Measurements from ENCODE around the gene ASPSCR1. TPM values are rescaled to one million over a fixed set of nuclear protein-coding genes. Genes with fewer than 3 reads are reported as not detected.

Gene ASPSCR1
- total and polyA plus RNA-seq, 2 of the 13 experiments (the other 11 are each of a cell fraction or from before 2014, with no cell fraction given): 274 to 314 TPM

GRCh38 chr17:82015311-82015971 is 38.0 kb downstream of the ASPSCR1 start (continued):
- TF ChIP-seq, protein P1, sequence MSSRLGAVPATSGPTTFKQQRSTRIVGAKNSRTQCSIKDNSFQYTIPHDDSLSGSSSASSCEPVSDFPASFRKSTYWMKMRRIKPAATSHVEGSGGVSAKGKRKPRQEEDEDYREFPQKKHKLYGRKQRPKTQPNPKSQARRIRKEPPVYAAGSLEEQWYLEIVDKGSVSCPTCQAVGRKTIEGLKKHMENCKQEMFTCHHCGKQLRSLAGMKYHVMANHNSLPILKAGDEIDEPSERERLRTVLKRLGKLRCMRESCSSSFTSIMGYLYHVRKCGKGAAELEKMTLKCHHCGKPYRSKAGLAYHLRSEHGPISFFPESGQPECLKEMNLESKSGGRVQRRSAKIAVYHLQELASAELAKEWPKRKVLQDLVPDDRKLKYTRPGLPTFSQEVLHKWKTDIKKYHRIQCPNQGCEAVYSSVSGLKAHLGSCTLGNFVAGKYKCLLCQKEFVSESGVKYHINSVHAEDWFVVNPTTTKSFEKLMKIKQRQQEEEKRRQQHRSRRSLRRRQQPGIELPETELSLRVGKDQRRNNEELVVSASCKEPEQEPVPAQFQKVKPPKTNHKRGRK (CRISPR knock-in tag; IDR thresholded peaks at IDR 0.05): no peak
- TF ChIP-seq PHF21A (CRISPR knock-in tag; IDR thresholded peaks at IDR 0.05): peak; percentile 33; the same call in 1 of the 2 replicates
- TF ChIP-seq PLRG1 (conservative IDR thresholded peaks at IDR 0.05): no peak
- TF ChIP-seq MLXIP (CRISPR knock-in tag; IDR thresholded peaks at IDR 0.05; ENCODE audit: borderline replicate concordance): peak; percentile 19; the same call in 1 of the 2 replicates
- 0 out of 2 replicates have a peak, but pooled peaks have one; percentile 44 for TF ChIP-seq TRAFD1 (CRISPR knock-in tag; IDR thresholded peaks at IDR 0.05; ENCODE audit: borderline replicate concordance)
- TF ChIP-seq ZSCAN25 (CRISPR knock-in tag; IDR thresholded peaks at IDR 0.05): no peak
- TF ChIP-seq NAIF1 (CRISPR knock-in tag; IDR thresholded peaks at IDR 0.05; ENCODE audit: borderline replicate concordance): no peak
- no peak for TF ChIP-seq REPIN1 (CRISPR knock-in tag; IDR thresholded peaks at IDR 0.05; ENCODE audit: borderline replicate concordance, low read depth)
- peak; percentile 71 for TF ChIP-seq NR2F6 (IDR thresholded peaks at IDR 0.05)
- peak; percentile 38; the same call in 1 of the 2 replicates for TF ChIP-seq NR2F6 (CRISPR knock-in tag; IDR thresholded peaks at IDR 0.05)
- TF ChIP-seq, protein P2, sequence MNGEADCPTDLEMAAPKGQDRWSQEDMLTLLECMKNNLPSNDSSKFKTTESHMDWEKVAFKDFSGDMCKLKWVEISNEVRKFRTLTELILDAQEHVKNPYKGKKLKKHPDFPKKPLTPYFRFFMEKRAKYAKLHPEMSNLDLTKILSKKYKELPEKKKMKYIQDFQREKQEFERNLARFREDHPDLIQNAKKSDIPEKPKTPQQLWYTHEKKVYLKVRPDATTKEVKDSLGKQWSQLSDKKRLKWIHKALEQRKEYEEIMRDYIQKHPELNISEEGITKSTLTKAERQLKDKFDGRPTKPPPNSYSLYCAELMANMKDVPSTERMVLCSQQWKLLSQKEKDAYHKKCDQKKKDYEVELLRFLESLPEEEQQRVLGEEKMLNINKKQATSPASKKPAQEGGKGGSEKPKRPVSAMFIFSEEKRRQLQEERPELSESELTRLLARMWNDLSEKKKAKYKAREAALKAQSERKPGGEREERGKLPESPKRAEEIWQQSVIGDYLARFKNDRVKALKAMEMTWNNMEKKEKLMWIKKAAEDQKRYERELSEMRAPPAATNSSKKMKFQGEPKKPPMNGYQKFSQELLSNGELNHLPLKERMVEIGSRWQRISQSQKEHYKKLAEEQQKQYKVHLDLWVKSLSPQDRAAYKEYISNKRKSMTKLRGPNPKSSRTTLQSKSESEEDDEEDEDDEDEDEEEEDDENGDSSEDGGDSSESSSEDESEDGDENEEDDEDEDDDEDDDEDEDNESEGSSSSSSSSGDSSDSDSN (CRISPR knock-in tag; IDR thresholded peaks at IDR 0.05): peak; percentile 51; the same call in 1 of the 2 replicates
- TF ChIP-seq ZNF256 (CRISPR knock-in tag; conservative IDR thresholded peaks at IDR 0.05): no peak
- TF ChIP-seq ZNF337 (CRISPR knock-in tag; IDR thresholded peaks at IDR 0.05; ENCODE audit: borderline replicate concordance, low read depth): no peak
- TF ChIP-seq, protein P3, sequence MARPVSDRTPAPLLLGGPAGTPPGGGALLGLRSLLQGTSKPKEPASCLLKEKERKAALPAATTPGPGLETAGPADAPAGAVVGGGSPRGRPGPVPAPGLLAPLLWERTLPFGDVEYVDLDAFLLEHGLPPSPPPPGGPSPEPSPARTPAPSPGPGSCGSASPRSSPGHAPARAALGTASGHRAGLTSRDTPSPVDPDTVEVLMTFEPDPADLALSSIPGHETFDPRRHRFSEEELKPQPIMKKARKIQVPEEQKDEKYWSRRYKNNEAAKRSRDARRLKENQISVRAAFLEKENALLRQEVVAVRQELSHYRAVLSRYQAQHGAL (CRISPR knock-in tag; IDR thresholded peaks at IDR 0.05; ENCODE audit: not compliant biosample characterization): no peak
- TF ChIP-seq ZNF280D (CRISPR knock-in tag; IDR thresholded peaks at IDR 0.05): no peak
